CD4-positive, alpha-beta memory T cell (primary cell): ENCODE results near the gene MIF4GD. TPM values are rescaled to one million over a fixed set of nuclear protein-coding genes. Genes with fewer than 3 reads are reported as not detected.
A peak's percentile ranks its signal among the peaks of the same experiment; 100 is the strongest.
"Not testable (repeated sequence)": the region's sequence is repeated elsewhere in the genome, so short reads cannot be mapped to it uniquely, and the experiment has no call there.

Experiments
- CTCF ChIA-PET: fragments of 350-600 bp; sonication (Branson Sonifier 250); formaldehyde crosslinking; loops from one replicate; lab custom pipeline; 2021; ENCODE audit warnings: inconsistent platforms; ENCODE audit not compliant: partially characterized antibody; lab: Charles Lee
- POLR2A ChIA-PET: fragments of 350-600 bp; sonication (Branson Sonifier 250); formaldehyde crosslinking; loops from one replicate; lab custom pipeline; 2021; ENCODE audit not compliant: partially characterized antibody; lab: Charles Lee
- DNase-seq, 5 donors: peaks; one replicate each; pipeline versions ENCODE4 v3.0.0 to v3.0.0-alpha.2; 2020 to 2022; ENCODE audit warnings: mixed read lengths in 1 of 5
- H3K27ac ChIP-seq: one replicate; pipeline ENCODE4 v1.7.0; 2013; ENCODE audit warnings: low read depth, low read length
- H3K27me3 ChIP-seq: 2 replicates; pipeline ENCODE4 v1.7.0; 2013; ENCODE audit warnings: mild to moderate bottlenecking, low read length, moderate library complexity; ENCODE audit not compliant: insufficient read depth
- H3K36me3 ChIP-seq: 2 replicates; pipeline ENCODE4 v1.7.0; 2013; ENCODE audit warnings: mild to moderate bottlenecking, low read length, moderate library complexity; ENCODE audit not compliant: insufficient read depth
- H3K4me1 ChIP-seq: 2 replicates; pipeline ENCODE4 v1.7.0; 2013; ENCODE audit warnings: mild to moderate bottlenecking, low read length, moderate library complexity; ENCODE audit not compliant: insufficient read depth
- H3K4me3 ChIP-seq, 2 donors: one replicate each; pipeline ENCODE4 v1.7.0; 2013; ENCODE audit warnings: low read length in 2 of 2, mild to moderate bottlenecking in 1 of 2
- H3K9me3 ChIP-seq, 2 donors: one replicate each; pipeline ENCODE4 v1.7.0; 2013; ENCODE audit warnings: low read length in 2 of 2, control low read depth in 1 of 2; ENCODE audit not compliant: control insufficient read depth in 1 of 2
- H3K27ac Mint-ChIP-seq, 7 donors: one replicate each; pipeline ENCODE4 v1.8.0; 2020 to 2021; ENCODE audit warnings: mixed read lengths in 7 of 7, mild to moderate bottlenecking in 6 of 7, inconsistent platforms in 3 of 7, moderate library complexity in 3 of 7
- H3K27me3 Mint-ChIP-seq, 2 donors: one replicate each; pipeline ENCODE4 v1.8.0; 2020 to 2021; ENCODE audit warnings: mixed read lengths in 2 of 2
- H3K36me3 Mint-ChIP-seq, 2 donors: one replicate each; pipeline ENCODE4 v1.8.0; 2020 to 2021; ENCODE audit warnings: mixed read lengths in 2 of 2, inconsistent platforms in 1 of 2, mild to moderate bottlenecking in 1 of 2
- H3K4me1 Mint-ChIP-seq, 4 donors: one replicate each; pipeline ENCODE4 v1.8.0; 2020 to 2021; ENCODE audit warnings: mixed read lengths in 4 of 4, mild to moderate bottlenecking in 1 of 4
- H3K4me3 Mint-ChIP-seq, 8 donors: one replicate each; pipeline ENCODE4 v1.8.0; 2020 to 2021; ENCODE audit warnings: mixed read lengths in 8 of 8, mild to moderate bottlenecking in 7 of 8, moderate library complexity in 6 of 8, inconsistent platforms in 3 of 8
- H3K9me3 Mint-ChIP-seq, 8 donors: one replicate each; pipeline ENCODE4 v1.8.0; 2020 to 2021; ENCODE audit warnings: mixed read lengths in 8 of 8, mild to moderate bottlenecking in 5 of 8, inconsistent platforms in 3 of 8, moderate library complexity in 1 of 8
- intact Hi-C: fragments of 100-400 bp; cut with micrococcal nuclease; formaldehyde crosslinking; loops from one replicate; pipeline ENCODE4 v1.15.1; 2023
- polyA plus RNA-seq, 2 donors: library from polyadenylated mRNA; unstranded; fragments of 300-500 nt; fragmentation: Illumina TruSeq; gene quantifications; one replicate each; pipeline ENCODE4 v1.2.3, GENCODE V29; 2021
- total RNA-seq, 2 experiments: library from RNA; stranded (reverse); gene quantifications; one replicate each; pipeline ENCODE4 v1.2.3, GENCODE V29; 2021

MIF4GD gene
- total and polyA plus RNA-seq, 4 experiments from 2014 or later: 35.8 to 94.3 (median 60.9) TPM

DNA sequence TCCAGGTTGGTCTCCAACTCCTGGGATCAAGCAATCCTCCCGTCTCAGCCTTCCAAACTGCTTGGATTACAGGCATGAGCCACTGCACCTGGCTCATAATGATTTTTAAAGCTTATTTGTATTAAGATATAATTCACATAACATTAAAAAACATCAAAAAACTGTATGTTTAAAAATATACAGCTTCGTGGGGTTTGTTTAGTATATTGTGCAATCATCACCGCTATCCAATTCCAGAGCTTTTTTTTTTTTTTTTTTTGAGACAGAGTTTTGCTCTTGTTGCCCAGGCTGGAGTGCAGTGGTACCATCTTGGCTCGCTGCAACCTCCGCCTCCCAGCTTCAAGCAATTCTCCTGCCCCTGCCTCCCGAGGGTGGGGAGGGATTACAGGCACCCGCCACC lies 29.2 kb upstream of the MIF4GD start:
- Histone ChIP-seq H3K9me3 (no peaks in the 10 kb centered on the region), H3K4me3 (no peak overlapping the region), H3K27me3 (no peaks in the 10 kb centered on the region), H3K4me1 (no peaks in the 10 kb centered on the region), H3K27ac (no peak overlapping the region), H3K36me3 (no peaks in the 10 kb centered on the region)
- ChIA-PET POLR2A (no interaction called here), CTCF (interaction anchor here (1.1 to 1.2 kb wide), 2 partner anchors 23 to 232 kb away, joined by 4 to 5 read pairs; no protein-coding TSS in a partner anchor)
- no peak for DNase-seq
- no peaks in the 10 kb centered on the region for H3K27me3 Mint-ChIP-seq
- H3K4me1 Mint-ChIP-seq: peaks cover 2 to 12% (median 5%) of the 10 kb centered on the region in 4 donors
- intact Hi-C loops: no loop called here
- H3K27ac Mint-ChIP-seq: no peak overlapping the region
- H3K9me3 Mint-ChIP-seq: no peaks in the 10 kb centered on the region
- no peak overlapping the region for H3K4me3 Mint-ChIP-seq
- no peaks in the 10 kb centered on the region for H3K36me3 Mint-ChIP-seq

DNA sequence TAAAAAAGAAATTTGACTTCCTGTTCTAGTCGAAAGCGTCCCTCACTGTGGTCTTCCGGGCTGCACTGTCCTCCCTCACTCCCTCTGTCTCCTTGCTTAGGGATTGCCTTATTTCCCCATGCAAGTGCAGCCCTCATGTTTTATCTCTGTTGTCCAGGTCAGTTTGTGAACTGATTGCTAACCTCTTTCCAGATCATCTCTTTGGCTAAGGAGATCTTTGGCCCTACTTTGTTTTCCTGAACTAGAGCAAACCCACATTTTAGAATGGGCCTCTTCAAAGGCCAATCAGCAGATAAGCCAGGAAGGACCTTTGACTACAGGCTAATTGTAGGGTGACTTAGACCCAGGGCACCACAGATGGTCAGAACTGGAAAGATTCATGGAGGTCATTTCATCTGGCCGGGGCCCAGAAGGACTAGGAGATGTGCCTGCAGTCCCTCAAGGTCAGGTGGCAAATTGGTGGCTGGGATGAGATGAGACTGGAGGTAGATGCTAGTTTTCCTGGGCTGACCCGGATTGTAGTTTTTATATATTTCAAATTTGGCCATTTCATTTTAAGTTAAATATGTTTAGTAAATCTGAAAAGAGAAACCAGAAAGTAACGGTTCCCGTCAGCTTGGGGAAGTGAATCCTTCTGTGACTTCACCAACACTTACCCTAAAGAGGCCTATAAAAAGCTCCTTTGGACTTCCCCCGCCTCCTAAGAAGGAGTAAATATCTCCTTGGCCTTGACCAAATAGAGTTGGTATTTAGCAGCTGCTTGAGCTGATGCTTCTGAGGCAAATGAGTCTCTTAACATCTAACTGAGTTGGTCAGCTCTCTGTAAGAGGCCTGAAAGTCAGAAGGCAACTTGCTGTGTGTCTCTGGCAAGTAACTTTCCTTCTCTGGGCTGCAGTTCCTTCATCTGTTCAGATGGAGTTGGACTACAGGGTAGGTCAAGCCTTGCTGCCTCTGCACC lies 24.4 kb upstream of the MIF4GD start:
- Histone ChIP-seq H3K9me3 (no peaks in the 10 kb centered on the region), H3K27me3 (no peaks in the 10 kb centered on the region), H3K4me3 (no peak overlapping the region), H3K4me1 (peaks cover 1% of the 10 kb centered on the region), H3K27ac (peak overlapping the region; percentile 1), H3K36me3 (no peaks in the 10 kb centered on the region)
- no peak for DNase-seq
- POLR2A ChIA-PET: interaction anchor here (2.0 kb wide), 1 partner anchor 33 kb away, joined by 6 read pairs; the partner anchor contains the start of genes GGA3 and MRPS7
- H3K27ac Mint-ChIP-seq: peak overlapping the region in 4 of 7 donors; percentile 7 to 78 (median 20)
- no peaks in the 10 kb centered on the region for H3K27me3 Mint-ChIP-seq
- no peaks in the 10 kb centered on the region for H3K9me3 Mint-ChIP-seq
- CTCF ChIA-PET: interaction anchor here (0.6 to 1.9 kb wide), 3 partner anchors 13 to 116 kb away, joined by 3 to 8 read pairs (median 3); no protein-coding TSS in a partner anchor
- H3K36me3 Mint-ChIP-seq: no peaks in the 10 kb centered on the region
- peaks cover 4 to 15% (median 8%) of the 10 kb centered on the region in 4 donors for H3K4me1 Mint-ChIP-seq
- intact Hi-C loops: no loop called here
- peak overlapping the region in 2 of 8 donors; percentile 24 to 37 for H3K4me3 Mint-ChIP-seq

DNA sequence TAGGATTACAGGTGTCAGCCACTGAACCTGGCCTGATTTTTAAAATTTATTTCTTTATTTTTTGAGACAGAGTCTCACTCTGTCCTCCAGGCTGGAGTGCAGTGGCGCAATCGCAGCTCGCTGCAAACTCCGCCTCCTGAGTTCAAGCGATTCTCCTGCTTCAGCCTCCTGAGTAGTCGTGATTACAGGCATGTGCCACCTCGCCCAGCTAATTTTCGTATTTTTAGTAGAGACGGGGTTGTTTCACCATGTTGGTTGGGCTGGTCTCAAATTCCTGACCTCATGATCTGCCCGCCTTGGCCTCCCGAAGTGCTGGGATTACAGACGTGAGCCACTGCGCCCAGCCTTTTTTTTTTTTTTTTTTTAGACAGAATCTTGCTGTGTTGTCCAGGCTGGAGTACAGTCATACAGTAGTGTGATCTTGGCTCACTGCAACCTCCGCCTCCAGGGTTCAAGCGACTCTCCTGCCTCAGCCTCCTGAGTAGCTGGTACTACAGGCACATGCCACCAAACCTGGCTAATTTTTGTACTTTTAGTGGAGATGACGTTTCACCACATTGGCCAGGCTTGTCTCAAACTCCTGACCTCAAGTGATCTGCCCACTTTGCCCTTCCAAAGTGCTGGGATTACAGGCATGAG lies 21.9 kb upstream of the MIF4GD start:
- ChIA-PET CTCF (interaction anchor here (1.3 kb wide), 1 partner anchor 34 kb away, joined by 3 read pairs; no protein-coding TSS in a partner anchor), POLR2A (interaction anchor here (0.6 to 1.4 kb wide), 3 partner anchors 20 to 223 kb away, joined by 3 to 4 read pairs (median 3); partner anchors contain the start of genes GRB2 and TSEN54)
- H3K4me3 ChIP-seq, DNase-seq, intact Hi-C loops, H3K27me3 ChIP-seq, H3K36me3 ChIP-seq, H3K27me3 Mint-ChIP-seq, H3K9me3 ChIP-seq, H3K27ac ChIP-seq, H3K36me3 Mint-ChIP-seq, H3K9me3 Mint-ChIP-seq: not testable (repeated sequence)
- H3K4me1 ChIP-seq: peaks cover 11% of the 10 kb centered on the region
- Mint-ChIP-seq H3K4me3 (peak overlapping the region in 1 of 8 donors; percentile 41), H3K4me1 (peaks cover 9 to 35% (median 22%) of the 10 kb centered on the region in 4 donors), H3K27ac (peak overlapping the region in 1 of 7 donors; percentile 29)

DNA sequence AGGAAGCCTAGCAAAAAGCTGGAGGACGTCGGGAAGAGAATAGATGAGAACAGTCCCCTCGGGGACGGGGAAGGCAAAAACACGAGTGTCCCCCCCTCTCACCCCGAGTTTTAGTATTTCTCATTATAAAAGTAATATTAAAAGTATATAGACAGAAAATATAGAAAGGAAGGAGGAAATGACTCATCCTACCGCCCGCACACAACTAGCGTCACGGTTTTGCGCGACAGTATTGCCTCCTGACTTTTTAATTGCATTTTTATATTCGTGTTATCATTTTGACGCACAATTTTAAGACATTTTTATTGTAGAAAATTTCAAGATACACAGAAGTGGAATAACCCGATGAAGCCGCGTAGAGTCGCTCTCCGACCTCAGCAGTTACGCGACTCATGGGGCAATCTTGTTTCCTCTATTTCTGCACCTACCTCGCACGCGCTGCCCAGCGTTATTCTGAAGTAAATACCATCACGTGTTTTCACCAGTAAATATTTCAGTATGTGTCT lies 18.9 kb upstream of the MIF4GD start:
- peak overlapping the region; percentile 98 to 100 (median 100) for H3K4me3 Mint-ChIP-seq
- peak overlapping the region; percentile 93 to 96 for H3K4me3 ChIP-seq
- H3K4me1 ChIP-seq: peaks cover 12% of the 10 kb centered on the region
- H3K27me3 Mint-ChIP-seq: no peaks in the 10 kb centered on the region
- H3K36me3 Mint-ChIP-seq: peaks cover 10 to 22% of the 10 kb centered on the region in 2 donors
- intact Hi-C loops: loop anchor here (1.0 to 2.0 kb wide), 8 partner anchors 19 to 417 kb away; partner anchors contain the start of genes GGA3, GRB2, KCTD2 and MIF4GD
- no peaks in the 10 kb centered on the region for H3K27me3 ChIP-seq
- H3K27ac Mint-ChIP-seq: peak overlapping the region; percentile 98 to 100 (median 100)
- no peaks in the 10 kb centered on the region for H3K9me3 ChIP-seq
- H3K36me3 ChIP-seq: peaks cover 7% of the 10 kb centered on the region
- DNase-seq: peak in 3 of 5 donors; percentile 69 to 87 (median 79)
- H3K4me1 Mint-ChIP-seq: peaks cover 4 to 31% (median 14%) of the 10 kb centered on the region in 4 donors
- peak overlapping the region; percentile 79 for H3K27ac ChIP-seq
- no peaks in the 10 kb centered on the region for H3K9me3 Mint-ChIP-seq
- ChIA-PET POLR2A (interaction anchor here (0.8 to 3.9 kb wide), 41 partner anchors 10 to 493 kb away, joined by 3 to 148 read pairs (median 5); partner anchors contain the start of genes ARMC7, FDXR, GGA3 and GRB2), CTCF (interaction anchor here (0.8 to 3.5 kb wide), 18 partner anchors 11 to 227 kb away, joined by 3 to 59 read pairs (median 6); partner anchors contain the start of genes GGA3, GRB2, MIF4GD and MRPS7)

DNA sequence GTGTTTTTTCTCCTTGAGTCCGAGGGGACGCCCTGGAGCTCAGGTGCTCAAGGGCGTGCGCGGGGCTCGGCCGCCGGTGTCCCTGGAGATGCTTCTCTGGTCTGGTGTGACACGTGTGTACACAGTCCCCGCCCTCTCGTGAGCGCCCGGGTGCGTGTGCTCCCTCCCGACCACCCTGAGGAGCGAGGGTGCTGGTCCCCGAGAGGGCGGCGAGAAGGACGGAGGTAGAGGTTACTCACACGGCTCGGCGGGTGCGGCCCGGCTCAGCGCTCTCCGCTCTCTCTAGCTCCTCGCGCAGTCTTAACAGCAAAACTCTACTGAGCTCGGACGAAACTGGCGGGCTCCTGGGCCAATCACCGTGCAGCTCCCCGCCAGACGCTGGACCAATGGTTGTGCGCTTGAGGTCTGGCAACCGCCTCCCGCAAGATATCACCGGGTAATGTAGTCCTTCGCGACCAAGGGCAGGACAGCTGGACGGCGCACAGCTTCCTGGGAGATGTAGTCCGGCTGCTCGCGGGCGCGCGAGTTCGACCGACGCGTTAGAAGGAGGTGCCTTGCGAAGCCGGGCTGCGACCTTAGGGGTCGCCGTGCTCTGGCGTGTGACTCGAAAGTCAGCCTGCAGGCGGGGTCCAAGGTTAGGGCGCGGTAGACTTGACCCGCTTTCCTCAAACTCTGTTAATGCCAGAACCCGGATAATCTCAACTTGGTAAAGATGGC lies 18.2 kb upstream of the MIF4GD start, which contains the start of gene SLC25A19:
Gene SLC25A19, minus strand, starts transcription at position 319 of the 717 bp plus-strand sequence. CDS start 2,669 bp downstream, outside the sequence.
- intact Hi-C loops: loop anchor here (1.0 to 2.0 kb wide), 8 partner anchors 18 to 416 kb away; partner anchors contain the start of genes GGA3, GRB2, KCTD2 and MIF4GD
- Mint-ChIP-seq H3K4me3 (peak within 1 kb of the TSS; percentile 98 to 100 (median 100)), H3K4me1 (peaks cover 4 to 31% (median 14%) of the 10 kb centered on the region in 4 donors), H3K9me3 (no peaks in the 10 kb centered on the region), H3K27me3 (no peaks in the 10 kb centered on the region), H3K36me3 (peaks cover 10 to 23% of the 10 kb centered on the region in 2 donors), H3K27ac (peak within 1 kb of the TSS; percentile 98 to 100 (median 100))
- H3K36me3 ChIP-seq: peaks cover 7% of the 10 kb centered on the region
- ChIA-PET CTCF (interaction anchor here (0.8 to 3.5 kb wide), 20 partner anchors 11 to 573 kb away, joined by 3 to 59 read pairs (median 5); partner anchors contain the start of genes GGA3, GRB2, MIF4GD and MRPS7), POLR2A (interaction anchor here (0.5 to 3.9 kb wide), 50 partner anchors 8 to 566 kb away, joined by 3 to 148 read pairs (median 5); partner anchors contain the start of genes ARMC7, FDXR, GGA3 and GRB2)
- peaks cover 12% of the 10 kb centered on the region for H3K4me1 ChIP-seq
- DNase-seq: peak; percentile 95 to 99 (median 97)
- peak within 1 kb of the TSS; percentile 93 to 96 for H3K4me3 ChIP-seq
- peak within 1 kb of the TSS; percentile 79 for H3K27ac ChIP-seq
- no peaks in the 10 kb centered on the region for H3K27me3 ChIP-seq
- no peaks in the 10 kb centered on the region for H3K9me3 ChIP-seq

DNA sequence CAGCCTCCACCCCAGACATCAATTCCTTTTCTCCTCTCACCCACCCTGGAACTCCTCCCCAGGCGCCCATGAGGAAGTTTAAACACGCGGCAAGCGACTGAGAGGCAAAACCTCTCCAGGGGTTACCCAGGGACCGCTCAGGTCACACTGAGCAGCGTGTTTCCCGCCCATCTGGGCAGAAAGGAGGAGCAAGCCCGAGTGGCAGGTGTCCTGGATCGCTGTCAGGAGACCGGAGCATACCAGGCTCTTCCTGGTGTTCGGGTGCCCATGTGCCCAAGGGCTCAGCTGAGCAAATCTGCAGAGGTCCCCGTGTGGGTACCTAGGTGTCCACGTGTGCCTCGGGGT lies 17.7 kb upstream of the MIF4GD start:
- intact Hi-C loops: loop anchor here (1.0 to 2.0 kb wide), 8 partner anchors 17 to 415 kb away; partner anchors contain the start of genes GGA3, GRB2, KCTD2 and MIF4GD
- ChIA-PET POLR2A (interaction anchor here (0.5 to 3.9 kb wide), 48 partner anchors 8 to 566 kb away, joined by 3 to 148 read pairs (median 5); partner anchors contain the start of genes ARMC7, FDXR, GGA3 and GRB2), CTCF (interaction anchor here (0.8 to 3.5 kb wide), 18 partner anchors 10 to 573 kb away, joined by 3 to 59 read pairs (median 5); partner anchors contain the start of genes GGA3, GRB2, MIF4GD and MRPS7)
- Mint-ChIP-seq H3K9me3 (no peaks in the 10 kb centered on the region), H3K4me3 (peak overlapping the region; percentile 98 to 100 (median 100)), H3K27me3 (no peaks in the 10 kb centered on the region), H3K36me3 (peaks cover 10 to 23% of the 10 kb centered on the region in 2 donors), H3K27ac (peak overlapping the region; percentile 98 to 100 (median 100)), H3K4me1 (peaks cover 4 to 31% (median 14%) of the 10 kb centered on the region in 4 donors)
- Histone ChIP-seq H3K27me3 (no peaks in the 10 kb centered on the region), H3K36me3 (peaks cover 7% of the 10 kb centered on the region), H3K9me3 (no peaks in the 10 kb centered on the region), H3K4me3 (peak overlapping the region; percentile 93 to 96), H3K27ac (peak overlapping the region; percentile 79), H3K4me1 (peaks cover 12% of the 10 kb centered on the region)
- no peak for DNase-seq
